GM23338 (cell line): Measurements from ENCODE around the gene GTPBP1. TPM values are rescaled to one million over a fixed set of nuclear protein-coding genes. Genes with fewer than 3 reads are reported as not detected.
A peak's percentile ranks its signal among the peaks of the same experiment; 100 is the strongest.

Experiments
- ATAC-seq: fragments of 200-7000 bp; cut with Tn5 transposase; 3 replicates; pipeline ENCODE4 v1.9.1; 2020
- DNase-seq: peaks from one replicate; pipeline ENCODE4 v3.0.0-alpha.2; 2015; ENCODE audit warnings: low spot score
- H2AFZ ChIP-seq: fragments of 200-600 bp; sonication (generic); 2 replicates; pipeline ENCODE4 v1.8.0; 2016; ENCODE audit warnings: antibody characterized with exemption, mild to moderate bottlenecking, moderate library complexity
- H3F3A ChIP-seq: fragments of 200-600 bp; sonication (generic); replicated peaks from 2 replicates; pipeline ENCODE4 v1.8.0; 2017; ENCODE audit warnings: antibody characterized with exemption, mixed run types, low read depth
- H3K27ac ChIP-seq: fragments of 200-600 bp; sonication (generic); 2 replicates; pipeline ENCODE4 v1.6.1; 2016; ENCODE audit warnings: low read depth
- H3K27me3 ChIP-seq: fragments of 200-600 bp; sonication (generic); 2 replicates; pipeline ENCODE4 v1.8.0; 2016; ENCODE audit warnings: mild to moderate bottlenecking, mixed run types, moderate library complexity; ENCODE audit not compliant: insufficient read depth
- H3K36me3 ChIP-seq: fragments of 200-600 bp; sonication (generic); 2 replicates; pipeline ENCODE4 v1.8.0; 2016; ENCODE audit warnings: mild to moderate bottlenecking; ENCODE audit not compliant: insufficient read depth
- H3K4me1 ChIP-seq: fragments of 200-600 bp; sonication (generic); 2 replicates; pipeline ENCODE4 v1.8.0; 2016; ENCODE audit warnings: mild to moderate bottlenecking, moderate library complexity; ENCODE audit not compliant: insufficient read depth
- H3K4me2 ChIP-seq: fragments of 200-600 bp; sonication (generic); 2 replicates; pipeline ENCODE4 v1.7.1; 2017; ENCODE audit warnings: mixed run types
- H3K4me3 ChIP-seq: fragments of 200-600 bp; sonication (generic); 2 replicates; pipeline ENCODE4 v1.6.1; 2016; ENCODE audit warnings: mixed run types
- H3K79me2 ChIP-seq: fragments of 200-600 bp; sonication (generic); replicated peaks from 2 replicates; pipeline ENCODE4 v1.8.0; 2017; ENCODE audit warnings: mild to moderate bottlenecking; ENCODE audit not compliant: insufficient read depth
- H3K9me2 ChIP-seq: fragments of 200-600 bp; sonication (generic); 2 replicates; pipeline ENCODE4 v1.8.0; 2017; ENCODE audit not compliant: insufficient read depth
- H4K20me1 ChIP-seq: fragments of 200-600 bp; sonication (generic); replicated peaks from 2 replicates; pipeline ENCODE4 v1.8.0; 2017; ENCODE audit warnings: mild to moderate bottlenecking; ENCODE audit not compliant: insufficient read depth
- H3K27ac Mint-ChIP-seq: 2 replicates; pipeline ENCODE4 v1.8.0; 2020; ENCODE audit warnings: inconsistent platforms, mild to moderate bottlenecking, moderate library complexity, mixed read lengths
- H3K27me3 Mint-ChIP-seq: 3 replicates; pipeline ENCODE4 v1.8.0; 2022; ENCODE audit warnings: low read depth, mild to moderate bottlenecking, moderate library complexity, mixed read lengths, inconsistent platforms; ENCODE audit not compliant: insufficient read depth, poor library complexity
- H3K36me3 Mint-ChIP-seq: 3 replicates; pipeline ENCODE4 v1.8.0; 2021; ENCODE audit warnings: low read depth, mild to moderate bottlenecking, inconsistent platforms, moderate library complexity, mixed read lengths
- H3K4me1 Mint-ChIP-seq: 3 replicates; pipeline ENCODE4 v1.8.0; 2020; ENCODE audit warnings: mild to moderate bottlenecking, inconsistent platforms, mixed read lengths
- H3K4me3 Mint-ChIP-seq: 3 replicates; pipeline ENCODE4 v1.8.0; 2021; ENCODE audit warnings: moderate library complexity, mild to moderate bottlenecking, inconsistent platforms, mixed read lengths
- H3K9me3 Mint-ChIP-seq: 3 replicates; pipeline ENCODE4 v1.8.0; 2020; ENCODE audit warnings: moderate library complexity, mild to moderate bottlenecking, inconsistent platforms, mixed read lengths
- CREB1 ChIP-seq: fragments of 250-450 bp; sonication (Bioruptor Pico); IDR thresholded peaks from 2 replicates; pipeline ENCODE4 v1.5.0; 2020; ENCODE audit warnings: low read depth, mild to moderate bottlenecking, moderate library complexity
- CTCF ChIP-seq, 2 experiments: fragments of 200-600 bp in 1 of 2; sonication (generic) in 1 of 2; conservative IDR thresholded peaks; 2 replicates each; pipeline versions ENCODE4 v1.5.1 to v1.6.1; 2016 to 2017; ENCODE audit warnings: antibody characterized with exemption in 2 of 2, low read depth in 2 of 2, mild to moderate bottlenecking in 2 of 2, moderate library complexity in 1 of 2
- ETS1 ChIP-seq: IDR thresholded peaks from 2 replicates; pipeline ENCODE4 v1.6.1; 2016; ENCODE audit warnings: antibody characterized with exemption
- EZH2 ChIP-seq: fragments of 200-600 bp; sonication (generic); IDR thresholded peaks from one replicate; pipeline ENCODE4 v1.8.0; 2017; ENCODE audit warnings: antibody characterized with exemption, mild to moderate bottlenecking, low read depth; ENCODE audit not compliant: unreplicated experiment
- EZH2phosphoT487 ChIP-seq: fragments of 200-600 bp; sonication (generic); IDR thresholded peaks from one replicate; pipeline ENCODE4 v1.8.1; 2018; ENCODE audit warnings: antibody characterized with exemption; ENCODE audit not compliant: unreplicated experiment
- JUNB ChIP-seq: IDR thresholded peaks from one replicate; pipeline ENCODE4 v1.6.1; 2016; ENCODE audit warnings: antibody characterized with exemption; ENCODE audit not compliant: unreplicated experiment
- NANOG ChIP-seq: IDR thresholded peaks from 2 replicates; pipeline ENCODE4 v1.6.1; 2016; ENCODE audit warnings: antibody characterized with exemption, borderline replicate concordance
- POLR2AphosphoS5 ChIP-seq: IDR thresholded peaks from 2 replicates; pipeline ENCODE4 v1.6.1; 2016; ENCODE audit warnings: antibody characterized with exemption, low read depth
- REST ChIP-seq: IDR thresholded peaks from one replicate; pipeline ENCODE4 v1.6.1; 2018; ENCODE audit warnings: antibody characterized with exemption; ENCODE audit not compliant: unreplicated experiment
- STAT1 ChIP-seq: IDR thresholded peaks from one replicate; pipeline ENCODE4 v1.6.1; 2016; ENCODE audit warnings: antibody characterized with exemption; ENCODE audit not compliant: unreplicated experiment
- ZNF114 ChIP-seq: fragments of 250-450 bp; sonication (Bioruptor Pico); IDR thresholded peaks from 2 replicates; pipeline ENCODE4 v1.5.0; 2020; ENCODE audit warnings: mild to moderate bottlenecking, moderate library complexity
- ZNF331 ChIP-seq: fragments of 250-450 bp; sonication (Bioruptor Pico); IDR thresholded peaks from 2 replicates; pipeline ENCODE4 v1.5.0; 2020; ENCODE audit warnings: low read depth, mild to moderate bottlenecking, moderate library complexity
- ZNF462 ChIP-seq: fragments of 250-450 bp; sonication (Bioruptor Pico); IDR thresholded peaks from 2 replicates; pipeline ENCODE4 v1.5.0; 2020; ENCODE audit warnings: mild to moderate bottlenecking, moderate library complexity
- polyA plus RNA-seq: library from polyadenylated mRNA; unstranded; fragments of >200 nt; fragmentation: Nextera tagmentation; extraction: Ambion mirVana; gene quantifications from 2 replicates; pipeline ENCODE4 v1.2.1, GENCODE V29; 2016
- total RNA-seq: library from RNA; depleted of rRNA; stranded (reverse); fragments of >200 nt; shearing (Covaris generic); gene quantifications from 2 replicates; pipeline ENCODE4 v1.2.3, GENCODE V29; 2014

The GTPBP1 gene
- total and polyA plus RNA-seq, 2 experiments from 2014 or later: 27.2 to 88.4 TPM

- peak; percentile 11 for ATAC-seq
These were observed 54.9 kb downstream of the GTPBP1 start for GRCh38 chr22:38760477-38761201.

More at GRCh38 chr22:38760477-38761201, 54.9 kb downstream of the GTPBP1 start:
- H3K27me3 ChIP-seq: peaks cover 11% of the 10 kb centered on the region; the same call in 1 of the 2 replicates
- 0 out of 2 replicates have a peak, but pooled peaks cover 4% of the 10 kb centered on the region for H3K4me1 ChIP-seq
- H3K4me3 ChIP-seq: no peak overlapping the region
- Mint-ChIP-seq H3K9me3 (no peaks in the 10 kb centered on the region; the same call in 2 of the 3 replicates), H3K27me3 (peaks cover 19% of the 10 kb centered on the region), H3K27ac (no peak overlapping the region), H3K4me3 (no peak overlapping the region), H3K36me3 (no peaks in the 10 kb centered on the region), H3K4me1 (peaks cover 6% of the 10 kb centered on the region; the same call in 2 of the 3 replicates)
- H3F3A ChIP-seq: peaks cover 3% of the 10 kb centered on the region; the same call in 1 of the 2 replicates
- H3K36me3 ChIP-seq: no peaks in the 10 kb centered on the region
- no peak overlapping the region for H3K4me2 ChIP-seq
- no peaks in the 10 kb centered on the region for H3K9me2 ChIP-seq
- H3K79me2 ChIP-seq: no peaks in the 10 kb centered on the region
- TF ChIP-seq CREB1 (CRISPR knock-in tag): no peak
- no peak for TF ChIP-seq EZH2
- no peak for TF ChIP-seq REST
- TF ChIP-seq NANOG: no peak
- no peak for TF ChIP-seq ZNF114 (CRISPR knock-in tag)
- no peak for TF ChIP-seq ZNF462 (CRISPR knock-in tag)
- no peak for TF ChIP-seq STAT1
- TF ChIP-seq ZNF331 (CRISPR knock-in tag): no peak
- TF ChIP-seq JUNB: no peak
- TF ChIP-seq EZH2phosphoT487: no peak
- no peak for TF ChIP-seq POLR2AphosphoS5
- TF ChIP-seq CTCF (conservative IDR thresholded peaks at IDR 0.05; ENCODE audit: low read depth in 2 of 2): no peak
- TF ChIP-seq ETS1: no peak
- DNase-seq: no peak
- H4K20me1 ChIP-seq: no peaks in the 10 kb centered on the region
- no peak overlapping the region for H2AFZ ChIP-seq
- H3K27ac ChIP-seq: no peak overlapping the region
